GM13977 (cell line): ENCODE results near the gene H1-8.

ENCODE experiments used
- DNase-seq: peaks from one replicate; pipeline ENCODE4 v3.0.0; 2012; ENCODE audit warnings: low spot score
- in situ Hi-C: fragments of 300-500 bp; cut with MboI; formaldehyde crosslinking; loops from one replicate; pipeline ENCODE4 v1.12.0; 2022; ENCODE audit warnings: low sequenced_read_pairs, low pct_unique_long_range_greater_than_20kb, mixed read lengths, inconsistent platforms; ENCODE audit not compliant: unreplicated experiment
- TF ChIP-seq, protein P1 (sequence below): IDR thresholded peaks from 2 replicates; pipeline ENCODE4 v1.5.1; 2012; ENCODE audit warnings: mild to moderate bottlenecking, control low read depth; ENCODE audit not compliant: insufficient read depth; ENCODE audit errors: extremely low read depth, missing control alignments

Gene H1-8

DNA sequence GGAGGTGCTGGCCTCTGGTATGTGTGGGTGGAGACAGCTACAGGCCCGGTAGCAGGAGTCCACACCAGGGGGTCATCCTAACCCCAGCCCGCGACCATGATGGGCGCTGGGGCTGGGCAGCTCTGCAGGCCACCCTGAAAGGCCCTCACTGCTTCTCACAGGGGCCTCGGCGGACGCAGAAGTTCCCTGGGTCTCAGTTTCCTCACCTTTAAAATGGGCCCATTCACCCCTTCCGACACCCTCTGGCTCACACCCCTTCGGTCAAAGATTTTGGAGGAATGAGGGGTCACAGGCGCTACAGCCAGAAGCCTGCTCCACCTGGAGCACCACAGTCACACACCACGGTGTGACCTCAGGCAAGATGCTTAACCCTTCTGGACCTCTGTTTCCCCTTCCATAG is 55.5 kb downstream of the H1-8 start:
- TF ChIP-seq, protein P1, sequence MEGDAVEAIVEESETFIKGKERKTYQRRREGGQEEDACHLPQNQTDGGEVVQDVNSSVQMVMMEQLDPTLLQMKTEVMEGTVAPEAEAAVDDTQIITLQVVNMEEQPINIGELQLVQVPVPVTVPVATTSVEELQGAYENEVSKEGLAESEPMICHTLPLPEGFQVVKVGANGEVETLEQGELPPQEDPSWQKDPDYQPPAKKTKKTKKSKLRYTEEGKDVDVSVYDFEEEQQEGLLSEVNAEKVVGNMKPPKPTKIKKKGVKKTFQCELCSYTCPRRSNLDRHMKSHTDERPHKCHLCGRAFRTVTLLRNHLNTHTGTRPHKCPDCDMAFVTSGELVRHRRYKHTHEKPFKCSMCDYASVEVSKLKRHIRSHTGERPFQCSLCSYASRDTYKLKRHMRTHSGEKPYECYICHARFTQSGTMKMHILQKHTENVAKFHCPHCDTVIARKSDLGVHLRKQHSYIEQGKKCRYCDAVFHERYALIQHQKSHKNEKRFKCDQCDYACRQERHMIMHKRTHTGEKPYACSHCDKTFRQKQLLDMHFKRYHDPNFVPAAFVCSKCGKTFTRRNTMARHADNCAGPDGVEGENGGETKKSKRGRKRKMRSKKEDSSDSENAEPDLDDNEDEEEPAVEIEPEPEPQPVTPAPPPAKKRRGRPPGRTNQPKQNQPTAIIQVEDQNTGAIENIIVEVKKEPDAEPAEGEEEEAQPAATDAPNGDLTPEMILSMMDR: no peak
- DNase-seq: no peak
- in situ Hi-C loops: no loop called here

DNA sequence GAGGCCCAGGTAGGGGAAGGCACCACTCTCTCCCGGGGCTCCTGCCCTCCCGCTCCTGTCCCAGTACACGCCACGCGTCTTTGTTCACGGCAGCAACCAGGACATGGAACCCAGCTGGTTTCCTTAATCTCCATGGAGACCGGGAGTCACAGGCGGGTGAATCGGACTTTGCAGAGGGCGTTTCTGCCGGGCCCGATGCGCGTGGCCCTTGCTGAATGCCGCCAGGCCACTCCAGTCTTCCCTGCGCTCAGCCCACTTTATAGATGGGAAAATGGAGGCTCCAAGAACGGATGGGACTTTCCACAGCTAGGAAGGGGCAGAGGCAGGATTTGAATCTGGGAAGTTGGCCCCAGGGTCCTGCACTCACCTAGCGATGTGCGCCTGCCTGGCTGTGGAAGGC is 56.1 kb downstream of the H1-8 start:
- DNase-seq: no peak
- in situ Hi-C loops: no loop called here
- TF ChIP-seq, protein P1: no peak

DNA sequence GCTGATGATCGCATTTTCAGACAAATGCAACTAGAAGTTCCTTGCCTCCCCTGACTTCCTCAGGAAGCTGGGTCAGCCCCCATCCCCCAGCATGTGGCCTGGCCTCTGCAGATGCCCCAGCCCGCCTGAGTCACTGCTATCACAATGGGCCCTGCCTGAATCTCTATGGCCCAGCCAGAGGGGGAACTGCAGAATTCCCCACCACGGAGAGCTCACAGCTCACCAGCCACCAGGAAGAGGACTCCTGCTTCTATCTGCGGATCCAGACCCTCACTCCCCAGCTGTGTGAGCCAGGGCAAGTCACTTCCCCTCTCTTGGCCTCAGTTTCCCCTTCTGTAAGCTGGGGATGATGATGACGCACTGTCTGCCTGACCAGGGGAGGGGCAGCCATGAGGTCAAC is 56.6 kb downstream of the H1-8 start:
- in situ Hi-C loops: no loop called here
- TF ChIP-seq, protein P1: no peak
- no peak for DNase-seq

DNA sequence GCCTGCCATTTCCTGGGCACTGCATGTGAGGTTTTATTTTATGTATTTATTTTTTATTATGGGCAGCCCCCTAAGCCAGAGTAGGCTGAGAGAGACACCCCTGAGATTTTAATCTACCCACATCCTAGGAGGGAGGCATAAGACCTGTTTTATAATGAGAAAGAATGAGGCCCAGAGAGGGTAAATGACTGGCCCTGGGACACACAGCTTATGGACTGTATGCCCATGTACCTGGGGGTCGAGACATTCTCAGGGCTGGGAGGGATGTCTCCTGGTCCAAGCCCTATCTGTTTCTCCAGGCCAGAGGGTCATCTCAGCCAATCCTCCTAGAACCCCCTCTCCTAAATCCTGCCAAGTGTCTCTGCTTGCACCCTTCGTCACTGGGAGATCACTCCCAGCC is 57.4 kb downstream of the H1-8 start:
- in situ Hi-C loops: no loop called here
- TF ChIP-seq, protein P1: no peak
- no peak for DNase-seq
